ENCODE data around the gene BBLN.
"Not testable (repeated sequence)": the region's sequence is repeated elsewhere in the genome, so short reads cannot be mapped to it uniquely, and the experiment has no call there.

BBLN gene

DNA sequence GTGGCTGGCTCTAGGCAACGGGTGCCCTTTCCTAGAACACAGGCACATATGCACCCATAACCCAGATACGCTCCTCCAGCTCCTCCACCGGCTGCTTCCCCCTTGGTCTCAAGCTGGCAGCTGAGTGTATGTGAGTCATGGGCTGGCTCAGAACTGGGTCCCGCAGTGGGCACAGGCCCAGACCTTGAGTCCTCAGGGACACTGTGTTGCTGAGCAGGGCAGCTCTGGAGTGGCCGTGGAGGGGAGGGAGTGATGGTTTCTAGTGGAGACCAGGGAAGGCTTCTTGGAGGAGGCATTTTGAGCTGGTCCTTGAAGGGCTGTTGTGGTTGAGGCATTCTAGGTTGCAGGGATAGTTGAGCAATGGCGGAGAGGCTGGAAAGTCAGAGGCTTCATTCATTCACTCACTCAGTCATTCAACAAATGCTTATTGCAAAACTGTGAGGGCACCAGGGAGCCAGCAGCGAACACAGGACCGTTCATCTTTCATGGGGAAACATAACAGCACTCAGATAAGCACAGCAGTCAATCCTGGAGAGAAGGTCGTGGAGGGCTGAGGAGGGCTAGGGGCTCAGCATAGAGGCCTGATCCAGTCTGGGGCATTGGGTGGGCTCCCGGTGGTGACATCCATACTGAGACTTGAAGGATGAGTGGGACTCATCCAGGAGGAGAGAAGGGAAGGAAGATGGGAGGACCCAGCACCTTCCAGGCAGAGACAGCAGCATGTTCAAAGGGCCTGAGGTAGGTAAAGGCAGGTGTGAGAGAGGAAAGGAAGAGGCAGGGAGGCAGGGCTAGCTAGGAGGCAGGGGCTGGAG is 2.4 kb downstream of the BBLN start:
- no peak for DNase-seq (ENCODE audit: extremely low read depth in 1 of 2, low read depth in 1 of 2)

DNA sequence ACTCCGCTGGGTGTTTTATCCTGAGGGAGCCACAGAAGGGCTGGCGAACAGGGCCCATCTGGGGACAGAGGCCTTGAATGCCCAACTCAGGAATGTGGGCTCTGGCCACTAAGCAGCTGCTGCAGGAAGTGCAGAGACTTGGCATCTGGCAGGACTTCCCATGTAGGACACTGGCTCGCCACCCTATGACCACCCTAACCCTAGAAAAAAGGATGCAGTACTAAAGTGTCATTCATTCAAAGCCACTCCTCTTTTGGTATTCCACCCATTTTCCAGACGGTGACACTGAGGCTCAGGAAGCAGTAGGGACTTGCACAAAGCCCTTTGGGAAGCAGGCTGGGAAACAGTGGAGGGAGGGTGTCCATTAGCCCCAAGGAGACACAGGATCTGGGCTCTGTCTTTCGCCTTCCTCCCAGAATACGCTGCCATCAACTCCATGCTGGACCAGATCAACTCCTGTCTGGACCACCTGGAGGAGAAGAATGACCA is 3.0 kb downstream of the BBLN start:
- no peak for DNase-seq (ENCODE audit: extremely low read depth in 1 of 2, low read depth in 1 of 2)

- no peak for DNase-seq (ENCODE audit: extremely low read depth in 1 of 2, low read depth in 1 of 2)
Measured at GRCh38 chr9:128163523-128164306, 3.6 kb downstream of the BBLN start.

DNA sequence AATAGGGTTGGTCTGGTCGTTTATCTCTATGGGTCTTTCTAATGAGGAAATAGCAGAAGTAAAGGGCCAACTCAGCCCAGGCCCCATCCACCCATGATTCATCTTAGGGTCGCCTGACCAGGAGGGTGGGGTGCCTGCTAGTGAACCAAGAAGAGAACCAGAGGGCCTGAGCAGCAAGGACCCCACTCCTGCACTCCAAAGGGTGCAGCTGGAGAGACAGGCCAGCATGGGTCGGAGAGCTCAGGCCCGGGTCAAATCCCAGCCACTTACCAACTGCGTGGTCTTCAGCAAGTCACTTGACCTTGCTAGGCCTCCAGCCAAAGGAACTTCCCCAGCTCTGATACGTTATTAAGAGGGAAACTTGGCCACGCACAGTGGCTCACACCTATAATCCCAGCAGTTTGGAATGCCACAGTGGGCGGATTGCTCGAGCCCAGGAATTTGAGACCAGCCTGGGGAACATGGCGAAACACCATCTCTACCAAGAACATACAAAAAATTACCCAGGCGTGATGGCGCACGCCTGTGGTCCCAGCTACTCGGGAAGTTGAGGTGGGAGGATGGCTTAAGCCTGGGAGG is 4.3 kb downstream of the BBLN start:
- no peak for DNase-seq (ENCODE audit: extremely low read depth in 1 of 2, low read depth in 1 of 2)

DNA sequence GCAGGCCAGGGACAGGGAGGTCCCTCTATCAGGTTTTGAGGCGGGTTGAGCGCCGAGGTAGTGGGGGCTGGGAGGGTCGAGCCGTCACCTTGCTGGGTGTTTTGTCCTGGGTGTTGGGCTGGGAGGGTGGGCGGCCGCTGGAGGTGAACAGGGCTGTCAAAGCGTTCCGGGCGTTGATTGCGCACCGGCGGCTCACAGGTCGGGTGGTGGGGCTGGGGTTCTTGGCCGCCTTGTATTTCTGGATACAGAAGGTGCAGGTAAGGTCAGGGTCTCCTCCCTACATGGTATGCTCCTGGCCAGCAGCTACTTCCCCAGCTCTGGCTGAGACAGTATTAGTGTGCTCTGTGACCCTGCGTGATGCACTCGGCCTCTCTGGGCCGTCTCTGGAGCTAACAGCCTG is 6.1 kb downstream of the BBLN start:
- no peak for DNase-seq (ENCODE audit: extremely low read depth in 1 of 2, low read depth in 1 of 2)

DNA sequence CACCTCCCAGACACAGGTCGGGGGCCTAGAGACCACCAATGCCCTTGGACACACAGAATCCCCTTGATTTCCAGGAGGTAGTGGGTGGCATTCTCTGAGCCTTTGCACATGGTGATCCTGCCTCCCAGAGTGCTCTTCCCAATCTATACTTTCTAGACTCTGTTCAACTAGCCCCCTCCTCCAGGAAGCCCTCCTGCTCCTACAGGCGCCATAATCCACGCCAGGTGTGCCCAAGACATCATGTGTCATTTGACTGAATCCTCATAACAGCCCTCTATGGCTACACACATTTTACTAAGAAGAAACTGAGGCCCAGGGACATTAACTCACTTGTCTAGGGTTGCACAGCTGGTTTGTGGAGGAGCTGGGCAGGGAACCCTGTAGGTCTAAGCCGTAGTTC is 7.1 kb downstream of the BBLN start:
- no peak for DNase-seq (ENCODE audit: extremely low read depth in 1 of 2, low read depth in 1 of 2)

DNA sequence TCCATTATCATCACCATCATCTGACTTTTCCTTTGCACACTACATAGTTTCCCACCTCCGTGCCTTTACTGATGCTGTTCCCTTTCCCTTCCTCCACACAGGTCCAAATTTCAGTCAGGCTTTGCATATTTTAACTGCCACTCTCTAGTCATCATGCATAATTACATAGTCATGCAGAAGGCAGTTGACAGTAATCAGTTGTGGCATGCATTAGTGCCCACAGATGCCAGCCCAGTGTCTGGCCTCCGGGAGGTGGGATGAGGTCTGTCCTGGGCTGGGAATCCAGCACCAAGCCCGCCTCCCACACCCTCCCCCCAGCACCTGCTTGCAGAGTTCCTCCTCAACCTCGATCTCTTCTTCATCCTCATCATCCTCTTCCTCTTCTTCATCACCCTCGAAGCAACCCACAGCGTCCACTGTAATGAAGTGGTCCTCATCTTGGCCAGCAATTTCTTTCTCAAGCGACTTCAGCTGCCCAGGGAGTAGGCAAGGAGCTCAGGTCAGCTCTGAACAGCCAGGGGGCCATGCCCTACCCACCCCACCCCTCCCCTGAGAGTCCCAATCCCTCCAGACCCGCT is 8.8 kb downstream of the BBLN start:
- DNase-seq (ENCODE audit: extremely low read depth in 1 of 2, low read depth in 1 of 2) = no peak

- DNase-seq (ENCODE audit: extremely low read depth in 1 of 2, low read depth in 1 of 2) = no peak
Measured at GRCh38 chr9:128169492-128169891, 9.4 kb downstream of the BBLN start.

GRCh38 chr9:128169925-128170324 is 9.9 kb downstream of the BBLN start:
- DNase-seq (ENCODE audit: extremely low read depth in 1 of 2, low read depth in 1 of 2) = no peak

- no peak for DNase-seq (ENCODE audit: extremely low read depth in 1 of 2, low read depth in 1 of 2)
Measured at GRCh38 chr9:128174062-128174461, 14.0 kb downstream of the BBLN start.

- no peak for DNase-seq (ENCODE audit: extremely low read depth in 1 of 2, low read depth in 1 of 2)
Measured at GRCh38 chr9:128175102-128175563, 15.1 kb downstream of the BBLN start.

GRCh38 chr9:128175726-128176125 is 15.7 kb downstream of the BBLN start:
- DNase-seq (ENCODE audit: extremely low read depth in 1 of 2, low read depth in 1 of 2) = no peak

DNA sequence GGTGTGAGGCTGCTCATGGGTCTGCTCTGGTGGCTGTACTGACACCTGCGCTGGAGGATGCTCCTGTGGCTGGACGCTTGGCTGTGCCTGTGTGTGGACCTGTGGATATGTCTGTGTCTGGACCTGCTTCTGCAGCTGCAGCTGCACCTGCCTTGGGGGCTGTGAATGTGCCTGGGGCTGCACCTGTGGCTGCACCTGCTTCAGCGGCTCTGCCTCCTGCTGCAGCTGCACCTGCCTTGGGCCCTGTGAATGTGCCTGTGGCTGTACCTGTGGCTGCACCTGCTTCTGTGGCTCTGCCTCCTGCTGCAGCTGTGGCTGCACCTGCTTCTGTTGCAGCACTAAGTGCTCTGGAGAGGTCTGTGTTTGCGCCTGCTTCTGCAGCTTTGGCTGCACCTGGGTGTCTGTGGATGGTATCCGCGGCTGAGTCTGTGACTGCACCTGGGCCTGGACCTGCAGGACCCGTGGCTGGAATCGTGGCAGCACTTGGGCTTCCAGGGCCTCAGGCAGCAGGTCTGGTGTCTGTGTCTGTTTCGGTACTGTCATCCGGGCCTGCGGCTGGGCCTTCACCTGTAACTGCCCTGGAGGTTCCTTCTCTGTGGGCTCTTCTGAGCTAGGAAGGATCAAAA is 18.9 kb downstream of the BBLN start:
- DNase-seq (ENCODE audit: extremely low read depth in 1 of 2, low read depth in 1 of 2) = no peak

- no peak for DNase-seq (ENCODE audit: extremely low read depth in 1 of 2, low read depth in 1 of 2)
Measured at GRCh38 chr9:128180001-128180400, 19.9 kb downstream of the BBLN start.

GRCh38 chr9:128180447-128180846 is 20.4 kb downstream of the BBLN start:
- DNase-seq (ENCODE audit: extremely low read depth in 1 of 2, low read depth in 1 of 2) = no peak

DNA sequence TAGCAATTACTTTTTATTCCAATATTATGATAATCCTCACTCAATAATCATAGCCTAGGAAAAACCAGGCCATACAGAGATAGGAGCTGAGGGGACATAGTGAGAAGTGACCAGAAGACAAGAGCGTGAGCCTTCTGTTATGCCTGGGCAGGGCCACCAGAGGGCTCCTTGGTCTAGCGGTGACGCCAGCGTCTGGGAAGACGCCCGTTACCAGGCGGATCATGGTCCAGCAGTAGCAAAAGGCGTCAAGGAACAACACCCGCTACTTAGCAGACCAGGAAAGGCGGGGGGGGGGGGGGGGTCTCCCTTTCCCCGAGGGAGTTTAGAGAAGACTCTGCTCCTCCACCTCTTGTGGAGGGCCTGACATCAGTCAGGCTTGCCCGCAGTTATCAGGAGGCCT is 21.4 kb downstream of the BBLN start:
- DNase-seq (ENCODE audit: extremely low read depth in 1 of 2, low read depth in 1 of 2) = not testable (repeated sequence)

- DNase-seq (ENCODE audit: extremely low read depth in 1 of 2, low read depth in 1 of 2) = no peak
Measured at GRCh38 chr9:128182893-128183588, 23.0 kb downstream of the BBLN start.

GRCh38 chr9:128185979-128186965 is 26.2 kb downstream of the BBLN start:
- no peak for DNase-seq (ENCODE audit: extremely low read depth in 1 of 2, low read depth in 1 of 2)

- DNase-seq (ENCODE audit: extremely low read depth in 1 of 2, low read depth in 1 of 2) = no peak
Measured at GRCh38 chr9:128187361-128187760, 27.3 kb downstream of the BBLN start.

Measured in activated CD8-positive, alpha-beta memory T cell treated with anti-CD3 and anti-CD28 coated beads for 1 hour (primary cell).